ENCODE results near the gene DNAH14.
"Not testable (repeated sequence)": the region's sequence is repeated elsewhere in the genome, so short reads cannot be mapped to it uniquely, and the experiment has no call there.

The DNAH14 gene

GRCh38 chr1:224929335-224930237, at the start of gene DNAH14:
Gene DNAH14 (plus strand): TSS chr1:224929675. CDS start chr1:224952703, 23,028 bp downstream.
- DNase-seq = no peak

DNA sequence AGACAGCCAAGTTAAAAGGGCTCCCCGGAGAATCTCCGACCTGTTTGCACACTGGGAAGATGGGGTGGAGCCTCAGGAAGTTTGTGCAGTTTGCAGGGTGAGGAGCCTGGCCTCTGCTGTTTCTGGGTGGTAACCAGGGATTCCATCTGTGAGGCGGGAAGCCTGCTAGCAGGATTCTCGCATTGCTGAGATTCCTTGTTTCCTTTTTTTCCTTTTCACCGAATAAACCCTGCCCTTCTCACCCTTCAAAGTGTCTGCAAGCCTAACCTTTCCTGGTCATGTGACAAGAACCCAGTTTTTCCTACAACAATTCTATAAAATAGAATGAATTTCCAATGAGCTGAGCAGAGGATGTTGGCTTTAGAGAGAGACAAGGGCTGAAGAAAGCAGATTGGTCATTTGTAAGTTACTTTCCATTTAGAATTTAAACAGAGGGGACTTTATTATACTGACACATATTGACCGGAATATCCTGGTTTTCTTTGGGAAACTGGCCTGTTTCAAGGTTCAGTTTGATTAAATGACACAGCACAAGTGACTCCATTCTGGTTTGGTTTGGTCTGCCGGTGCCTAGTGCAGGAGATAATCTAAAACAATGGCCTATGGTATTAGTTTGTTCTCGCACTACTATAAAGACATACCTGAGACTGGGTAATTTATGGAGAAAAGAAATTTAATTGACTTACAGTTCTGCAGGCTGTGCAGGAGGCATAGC, 48.7 kb upstream of the DNAH14 start:
- no peak for DNase-seq

- not testable (repeated sequence) for DNase-seq
Observed at GRCh38 chr1:224881308-224881692, 48.2 kb upstream of the DNAH14 start.

DNA sequence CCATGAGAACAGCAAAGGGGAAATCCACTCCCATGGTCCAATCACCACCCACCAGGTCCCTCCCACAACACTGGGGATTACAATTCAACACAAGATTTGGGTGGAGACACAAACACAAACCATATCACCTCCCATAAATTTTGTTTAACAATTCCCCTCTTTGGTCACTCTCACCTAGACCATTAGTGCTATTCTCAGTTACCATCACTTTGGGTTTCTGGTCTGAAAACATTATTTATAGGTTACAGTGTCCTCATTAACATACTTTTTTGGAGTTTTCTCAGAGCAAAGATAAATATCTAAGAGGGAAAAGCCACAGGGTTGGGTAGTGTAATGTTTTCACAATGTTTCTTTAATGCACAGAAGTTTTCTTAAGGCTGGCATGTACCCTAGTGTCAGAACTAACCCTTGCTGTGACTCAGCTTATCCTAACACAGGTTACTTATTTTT, 47.7 kb upstream of the DNAH14 start:
- DNase-seq = no peak

- no peak for DNase-seq
Observed at GRCh38 chr1:224882264-224882663, 47.2 kb upstream of the DNAH14 start.

DNA sequence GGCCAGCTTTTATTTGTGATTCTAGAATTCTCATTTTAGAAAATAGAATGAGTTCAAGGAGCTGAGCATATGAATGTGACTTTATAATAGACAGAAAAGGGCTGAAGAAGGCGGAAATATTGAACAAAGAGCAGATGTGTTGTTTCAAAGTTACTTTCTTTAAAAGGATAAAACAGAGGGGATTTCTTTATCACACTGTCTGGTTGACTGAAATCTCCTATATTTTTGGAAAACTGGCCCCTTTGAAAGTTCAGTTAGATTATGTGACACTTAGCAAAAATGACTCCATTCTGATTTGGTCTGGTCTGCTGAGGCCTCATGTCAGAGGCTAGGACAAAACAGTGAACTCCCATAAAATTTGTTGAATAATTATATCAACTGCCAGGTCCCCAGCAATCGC, 46.4 kb upstream of the DNAH14 start:
- no peak for DNase-seq

DNA sequence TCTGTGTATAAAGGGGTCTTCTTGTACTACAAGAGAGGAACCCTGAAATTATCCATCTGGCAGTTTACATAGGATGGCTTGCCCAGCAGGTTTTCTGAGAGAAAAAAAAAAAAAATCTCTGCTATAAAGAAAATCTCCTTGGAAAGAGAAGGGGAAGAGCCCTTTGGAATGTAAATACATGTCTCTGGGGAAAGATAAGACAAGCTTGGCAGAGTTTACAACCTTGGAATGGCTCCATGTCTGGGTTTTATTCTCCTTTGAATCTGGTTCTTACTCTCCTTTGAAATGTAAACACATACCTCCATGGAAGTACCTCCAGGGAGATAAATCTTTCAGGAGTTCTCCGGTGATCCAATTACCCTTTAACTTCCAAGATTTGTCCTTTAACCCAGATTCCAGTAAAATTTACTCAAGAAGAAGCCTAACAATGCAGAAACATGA, 45.1 kb upstream of the DNAH14 start:
- no peak for DNase-seq

- DNase-seq = not testable (repeated sequence)
Observed at GRCh38 chr1:224885376-224885775, 44.1 kb upstream of the DNAH14 start.

- no peak for DNase-seq
Observed at GRCh38 chr1:224894915-224895314, 34.6 kb upstream of the DNAH14 start.

DNA sequence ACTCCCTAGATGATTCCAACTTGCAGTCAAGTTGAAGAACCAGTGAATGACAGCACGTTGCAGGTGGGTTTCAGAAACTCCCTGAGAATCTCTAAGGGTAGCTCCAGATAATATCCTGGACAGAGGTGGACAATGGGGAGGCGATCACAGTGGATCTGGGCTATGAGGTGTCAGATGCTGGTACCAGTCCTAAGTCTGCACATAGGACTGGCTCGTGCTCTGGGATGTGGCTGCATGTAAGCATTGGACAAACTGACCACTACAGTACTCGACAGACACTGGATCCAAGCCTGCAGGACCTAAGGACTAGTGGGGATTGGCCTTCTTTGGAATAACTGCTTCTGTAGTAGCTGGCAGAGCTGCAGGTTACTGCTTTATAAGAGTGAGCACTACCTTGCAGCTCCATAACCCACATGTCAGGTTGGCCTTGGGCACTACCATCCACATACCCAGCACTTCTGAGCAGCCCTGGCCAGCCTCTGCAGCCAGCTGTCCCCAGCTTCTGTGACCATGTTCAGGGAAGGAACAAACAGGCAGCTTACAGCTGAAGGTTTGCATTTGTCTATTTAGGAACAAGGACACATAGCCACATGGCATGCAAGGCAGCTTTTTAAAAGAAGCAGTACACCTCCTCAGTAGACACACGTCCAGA, 33.2 kb upstream of the DNAH14 start:
- DNase-seq = no peak

DNA sequence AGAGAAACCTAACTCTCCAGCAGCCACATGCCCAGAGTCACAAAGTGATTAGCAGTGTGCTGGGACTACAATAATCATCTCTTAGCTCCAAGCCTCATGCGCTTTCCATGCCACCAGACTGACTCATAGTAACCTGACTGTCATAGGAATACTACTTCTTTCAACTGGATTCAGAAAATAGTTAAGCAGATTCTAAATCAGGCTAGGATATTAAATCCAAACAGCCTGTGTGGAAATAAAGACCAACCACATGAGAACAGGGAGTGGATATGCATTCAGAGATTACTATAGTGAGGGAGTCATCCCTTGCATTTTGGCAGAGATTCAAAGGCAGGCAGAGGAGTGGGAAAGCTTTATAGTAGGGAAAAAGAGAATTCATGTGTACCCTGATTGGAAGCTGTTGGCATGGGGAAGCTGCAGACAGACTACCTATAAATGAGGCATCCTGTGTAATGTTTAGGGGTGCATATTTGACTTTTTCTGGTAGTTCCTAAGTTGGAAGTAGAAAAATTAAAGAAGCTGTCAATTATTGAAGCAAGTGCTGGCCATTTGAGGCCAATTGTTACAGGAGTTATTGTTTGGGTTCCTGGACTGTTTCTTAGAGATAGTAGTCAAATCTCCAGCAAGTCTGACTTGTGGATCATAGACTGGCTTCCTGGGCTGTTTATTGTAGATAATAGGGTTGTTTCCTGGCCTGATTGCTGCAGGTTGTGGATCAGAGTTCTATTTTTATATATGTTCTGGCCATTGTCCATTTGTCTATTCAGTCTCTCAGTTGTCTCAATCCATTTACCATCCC, 31.7 kb upstream of the DNAH14 start:
- no peak for DNase-seq

- no peak for DNase-seq
Observed at GRCh38 chr1:224898937-224899336, 30.5 kb upstream of the DNAH14 start.

DNA sequence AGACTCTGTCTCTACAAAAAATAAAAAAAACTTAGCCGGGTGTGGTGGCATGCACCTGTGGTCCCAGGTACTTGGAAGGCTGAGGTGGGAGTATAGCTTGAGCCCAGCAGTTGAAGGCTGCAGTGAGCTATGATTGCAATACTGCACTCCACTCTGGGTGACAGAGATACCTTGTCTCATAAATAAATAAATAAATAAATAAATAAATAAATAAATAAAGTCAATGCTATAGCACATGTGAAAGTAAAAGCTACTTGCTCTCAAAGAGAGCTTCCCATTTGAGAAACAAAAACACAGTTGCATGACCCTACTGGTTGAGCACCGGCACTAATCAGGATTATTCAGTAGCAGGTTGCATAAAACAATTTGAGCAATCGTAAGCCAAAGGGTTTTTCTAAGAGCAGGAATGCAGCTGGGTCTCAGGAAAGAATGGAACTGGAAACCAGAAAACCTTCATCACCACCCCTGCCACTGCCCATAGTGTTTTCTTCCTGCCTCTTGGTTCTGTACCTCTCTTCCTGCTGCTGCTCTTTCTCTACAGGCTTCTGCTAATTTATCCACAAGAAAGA, 29.3 kb upstream of the DNAH14 start:
- no peak for DNase-seq

- DNase-seq = no peak
Observed at GRCh38 chr1:224901087-224901810, 28.2 kb upstream of the DNAH14 start.

GRCh38 chr1:224903955-224904354, 25.5 kb upstream of the DNAH14 start:
- DNase-seq = no peak

GRCh38 chr1:224906340-224906739, 23.1 kb upstream of the DNAH14 start:
- DNase-seq = no peak

DNA sequence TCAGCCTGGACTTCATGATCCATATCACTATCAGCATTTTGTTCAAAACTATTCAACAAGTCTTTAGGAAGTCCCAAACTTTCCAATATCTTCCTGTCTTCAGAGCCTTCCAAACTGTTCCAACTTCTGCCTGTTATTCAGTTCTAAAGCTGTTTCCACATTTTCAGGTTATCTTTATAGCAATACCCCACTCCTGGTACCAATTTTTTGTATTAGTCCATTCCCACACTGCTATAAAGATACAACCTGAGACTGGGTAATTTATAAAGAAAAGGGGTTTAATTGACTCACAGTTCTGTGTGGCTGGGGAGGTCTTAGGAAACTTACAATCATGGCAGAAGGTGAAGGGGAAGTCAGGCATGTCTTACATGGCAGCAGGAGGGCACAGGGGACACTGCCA, 18.3 kb upstream of the DNAH14 start:
- no peak for DNase-seq

GRCh38 chr1:224914292-224914900, 15.1 kb upstream of the DNAH14 start:
- no peak for DNase-seq

DNA sequence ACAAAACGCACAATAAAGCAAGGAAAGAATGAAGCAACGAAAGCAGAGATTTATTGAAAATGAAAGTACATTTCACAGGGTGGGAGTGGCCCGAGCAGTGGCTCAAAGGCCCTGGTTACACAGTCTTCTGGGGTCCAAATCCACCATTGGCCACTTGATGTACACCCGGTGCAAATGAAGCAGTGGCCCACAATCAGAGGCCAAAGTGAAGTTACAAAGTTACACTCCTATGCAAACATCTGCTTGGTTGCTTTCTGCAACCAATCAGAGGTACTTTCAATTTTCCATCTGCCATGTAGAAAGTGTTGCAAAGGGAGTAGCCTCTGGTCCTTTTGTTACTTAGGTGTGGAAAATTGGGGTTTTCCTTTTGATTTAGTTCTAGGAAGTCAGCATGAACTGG, 10.0 kb upstream of the DNAH14 start:
- DNase-seq = no peak

GRCh38 chr1:224920930-224921329, 8.5 kb upstream of the DNAH14 start:
- DNase-seq = no peak

DNA sequence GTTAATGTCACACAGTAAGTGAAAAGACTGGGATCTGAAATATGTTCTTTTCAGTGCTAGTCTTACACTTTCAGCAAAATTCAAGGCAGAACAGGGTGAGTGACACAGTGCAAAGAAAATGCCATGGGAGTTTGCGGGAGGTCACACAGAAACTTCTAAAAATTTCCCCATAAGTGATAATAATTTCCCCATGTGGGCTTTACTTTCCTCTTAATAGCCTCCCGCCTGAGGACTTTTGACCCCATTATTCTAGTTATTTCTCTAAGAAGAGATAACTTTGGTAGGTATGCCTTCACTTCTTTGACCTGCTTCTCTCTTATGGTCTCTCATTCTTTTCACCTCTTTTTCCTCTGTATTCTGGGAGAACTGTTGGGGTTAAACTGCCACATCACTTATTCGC, 8.1 kb upstream of the DNAH14 start:
- no peak for DNase-seq

All from stimulated activated naive CD4-positive, alpha-beta T cell (primary cell).